Sigmoid colon (tissue), 4 donors: ENCODE measurements around the gene ZNF554.

Experiments used
- CTCF ChIP-seq, 4 experiments: fragments of 450-650 bp in 3 of 4; fragments of 200-600 bp in 1 of 4; IDR thresholded peaks; one replicate each; pipeline ENCODE4 v1.5.1; 2016 to 2019; ENCODE audit warnings: antibody characterized with exemption in 4 of 4, mild to moderate bottlenecking in 3 of 4, moderate library complexity in 2 of 4
- POLR2A ChIP-seq, 2 donors: fragments of 450-650 bp; IDR thresholded peaks; one replicate each; pipeline ENCODE4 v1.6.1; 2016; ENCODE audit warnings: antibody characterized with exemption in 2 of 2, mild to moderate bottlenecking in 2 of 2, moderate library complexity in 2 of 2
- POLR2AphosphoS5 ChIP-seq, 4 donors: sonication (generic); formaldehyde crosslinking; IDR thresholded peaks; one replicate each; pipeline ENCODE4 v1.6.1; 2017; ENCODE audit warnings: antibody characterized with exemption in 4 of 4

DNA sequence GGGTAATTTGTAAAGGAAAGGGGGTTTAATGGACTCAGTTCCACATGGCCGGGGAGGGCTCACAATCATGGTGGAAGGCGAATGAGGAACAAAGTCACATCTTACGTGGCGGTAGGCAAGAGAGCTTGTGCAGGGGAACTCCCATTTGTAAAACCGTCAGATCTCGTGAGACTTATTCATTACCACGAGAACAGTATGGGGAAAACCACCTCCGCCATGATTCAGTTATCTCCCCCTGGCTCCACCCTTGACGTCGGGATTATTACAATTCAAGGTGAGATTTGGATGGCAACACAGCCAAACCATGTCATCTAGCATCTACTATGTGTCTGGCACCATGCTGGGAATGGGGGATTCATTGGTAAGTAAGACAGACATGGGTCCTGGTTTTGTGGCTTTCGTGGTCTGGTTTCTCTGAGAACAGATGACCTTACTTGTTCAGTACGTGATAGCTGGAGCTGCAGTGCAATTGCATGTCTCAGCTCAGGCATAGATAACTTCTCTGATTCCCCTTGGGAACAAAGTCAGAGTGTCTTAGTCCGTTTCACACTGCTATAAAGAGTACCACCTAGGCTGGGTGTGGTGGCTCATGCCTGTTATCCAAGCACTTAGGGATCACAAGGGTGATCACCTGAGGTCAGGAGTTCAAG lies 8.3 kb downstream of the ZNF554 start:
- TF ChIP-seq POLR2AphosphoS5 (IDR thresholded peaks at IDR 0.05): no peak
- TF ChIP-seq CTCF (IDR thresholded peaks at IDR 0.05): no peak
- no peak for TF ChIP-seq POLR2A (IDR thresholded peaks at IDR 0.05)
